Fibroblast of the aortic adventitia (primary cell): Measurements from ENCODE around the gene SEPTIN5. TPM values are rescaled to one million over a fixed set of nuclear protein-coding genes. Genes with fewer than 3 reads are reported as not detected.

ENCODE experiments used
- DNase-seq: peaks from one replicate; pipeline ENCODE4 v3.0.0-alpha.2; 2010; ENCODE audit warnings: low read depth
- H3K4me3 ChIP-seq: 2 replicates; pipeline ENCODE4 v1.5.1; 2011; ENCODE audit warnings: low read depth, mild to moderate bottlenecking, control low read depth, low read length, moderate library complexity
- CTCF ChIP-seq: IDR thresholded peaks from 2 replicates; pipeline ENCODE4 v1.5.1; 2011; ENCODE audit warnings: mild to moderate bottlenecking, low read length, control low read depth, inconsistent platforms; ENCODE audit not compliant: insufficient read depth
- total RNA-seq: library from RNA; depleted of rRNA; stranded (reverse); fragments of >200 nt; gene quantifications from 2 replicates; pipeline ENCODE4 v1.2.3, GENCODE V29; 2012; ENCODE audit warnings: low replicate concordance

SEPTIN5 gene
- total RNA-seq, 1 donor, result 18.4 TPM

GRCh38 chr22:19743081-19743480 lies 28.8 kb downstream of the SEPTIN5 start:
- DNase-seq, result no peak
- no peak for TF ChIP-seq CTCF
- no peak overlapping the region for H3K4me3 ChIP-seq

GRCh38 chr22:19743651-19744050 lies 29.3 kb downstream of the SEPTIN5 start:
- H3K4me3 ChIP-seq, result no peak overlapping the region
- TF ChIP-seq CTCF, result no peak
- DNase-seq, result no peak

- no peak overlapping the region for H3K4me3 ChIP-seq
- TF ChIP-seq CTCF, result no peak
- no peak for DNase-seq
Observed at GRCh38 chr22:19744350-19745006, 30.2 kb downstream of the SEPTIN5 start.

GRCh38 chr22:19745155-19746101 lies 31.1 kb downstream of the SEPTIN5 start:
- DNase-seq, result no peak
- H3K4me3 ChIP-seq, result no peak overlapping the region
- no peak for TF ChIP-seq CTCF

- no peak overlapping the region for H3K4me3 ChIP-seq
- no peak for TF ChIP-seq CTCF
- DNase-seq, result no peak
Observed at GRCh38 chr22:19746726-19747125, 32.4 kb downstream of the SEPTIN5 start.

- no peak overlapping the region for H3K4me3 ChIP-seq
- DNase-seq, result no peak
- TF ChIP-seq CTCF, result no peak
Observed at GRCh38 chr22:19747551-19747950, 33.2 kb downstream of the SEPTIN5 start.
